GM18520 (cell line): ENCODE results near the gene ZC3H18.
"Not testable (repeated sequence)": the region's sequence is repeated elsewhere in the genome, so short reads cannot be mapped to it uniquely, and the experiment has no call there.

Experiments
- ATAC-seq: cut with Tn5 transposase; IDR thresholded peaks from one replicate; pipeline ENCODE4 v1.9.1; 2021; ENCODE audit not compliant: unreplicated experiment

ZC3H18 gene

GRCh38 chr16:88601313-88602036 lies 31.3 kb downstream of the ZC3H18 start:
- no peak for ATAC-seq

GRCh38 chr16:88602091-88602490 lies 31.9 kb downstream of the ZC3H18 start:
- no peak for ATAC-seq

- no peak for ATAC-seq
These were observed 35.3 kb downstream of the ZC3H18 start for GRCh38 chr16:88605186-88606147.

DNA sequence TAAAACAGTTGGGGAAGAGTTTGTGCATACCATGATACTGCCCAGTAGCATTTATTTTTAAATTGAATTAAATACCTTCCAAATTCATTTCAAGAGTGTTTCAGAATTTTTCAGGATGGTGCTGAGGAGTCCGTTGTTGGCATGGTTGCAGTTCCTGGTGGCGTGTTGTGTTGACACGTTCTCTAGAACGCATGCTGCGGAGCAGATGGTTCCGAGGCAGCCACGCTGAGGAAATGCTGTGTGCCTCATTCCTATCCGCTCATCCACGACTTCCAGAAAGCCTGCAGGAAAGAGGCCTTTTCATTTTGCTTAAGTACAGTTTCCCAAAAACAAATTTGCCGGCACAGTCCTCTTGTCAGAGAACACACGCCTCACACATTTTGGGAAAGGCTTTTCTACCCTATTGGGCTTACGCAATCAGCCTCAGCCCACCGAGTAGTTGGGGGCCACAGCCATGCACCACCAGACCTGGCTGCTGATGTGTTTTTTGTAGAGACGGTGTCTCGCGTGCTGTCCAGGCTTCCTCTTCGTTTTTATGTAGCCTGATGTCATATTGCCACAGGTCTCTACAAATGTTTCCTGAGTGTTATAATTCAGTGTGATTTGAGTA lies 36.0 kb downstream of the ZC3H18 start:
- ATAC-seq = no peak

DNA sequence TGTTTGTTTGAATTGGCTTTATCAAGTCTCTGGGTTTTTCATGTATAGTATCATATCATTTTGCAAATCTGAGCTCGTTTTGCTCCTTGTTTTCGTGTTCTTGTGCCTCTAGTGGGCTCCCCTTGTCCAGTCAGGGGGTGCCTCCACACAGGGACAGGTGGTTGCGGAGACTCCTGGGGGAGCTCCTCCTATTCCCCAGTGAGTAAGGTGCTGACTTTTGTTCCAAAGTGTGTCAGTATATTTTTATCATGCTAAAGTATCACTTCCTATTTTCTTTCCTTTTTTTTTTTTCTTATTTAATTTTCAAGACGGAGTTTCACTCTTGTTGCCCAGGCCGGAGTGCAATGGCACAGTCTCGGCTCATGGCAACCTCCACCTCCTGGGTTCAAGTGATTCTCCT lies 37.9 kb downstream of the ZC3H18 start:
- no peak for ATAC-seq

DNA sequence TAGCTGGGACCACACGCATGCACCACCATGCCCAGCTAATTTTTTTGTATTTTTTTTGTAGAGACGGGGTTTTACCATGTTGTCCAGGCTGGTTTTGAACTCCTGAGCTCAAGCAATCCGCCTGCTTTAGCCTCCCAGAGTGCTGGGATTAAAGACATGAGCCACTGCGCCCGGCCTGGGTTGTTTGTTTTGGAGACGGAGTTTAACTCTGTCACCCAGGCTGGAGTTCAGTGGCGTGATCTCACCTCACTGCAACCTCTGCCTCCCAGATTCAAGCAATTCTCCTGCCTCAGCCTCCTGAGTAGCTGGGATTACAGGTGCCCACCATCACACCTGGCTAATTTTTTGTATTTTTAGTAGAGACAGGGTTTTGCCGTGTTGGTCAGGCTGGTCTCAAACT lies 39.2 kb downstream of the ZC3H18 start:
- ATAC-seq = not testable (repeated sequence)

DNA sequence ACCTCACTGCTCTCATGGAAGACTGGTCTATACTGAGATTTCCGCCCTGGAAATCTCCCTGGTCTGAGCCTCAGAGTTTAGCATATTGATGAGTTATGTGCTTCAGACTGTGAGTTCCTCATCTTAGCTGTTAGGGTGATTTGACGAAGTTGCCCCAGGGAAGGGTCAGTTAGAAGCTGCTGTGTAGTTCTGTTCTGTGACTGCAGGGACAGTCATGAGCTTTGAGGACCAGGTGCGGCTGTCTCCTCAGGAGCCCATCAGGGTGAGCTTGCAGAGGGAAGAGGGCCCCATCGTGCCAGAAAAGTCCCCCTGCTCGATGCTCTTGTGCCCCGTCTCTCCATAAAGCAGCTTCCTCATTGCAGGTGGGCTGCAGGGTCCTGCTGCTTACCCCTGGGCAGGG lies 39.9 kb downstream of the ZC3H18 start:
- ATAC-seq = no peak

- no peak for ATAC-seq
These were observed 41.0 kb downstream of the ZC3H18 start for GRCh38 chr16:88610909-88611812.

GRCh38 chr16:88613293-88613692 lies 43.1 kb downstream of the ZC3H18 start:
- ATAC-seq = no peak

DNA sequence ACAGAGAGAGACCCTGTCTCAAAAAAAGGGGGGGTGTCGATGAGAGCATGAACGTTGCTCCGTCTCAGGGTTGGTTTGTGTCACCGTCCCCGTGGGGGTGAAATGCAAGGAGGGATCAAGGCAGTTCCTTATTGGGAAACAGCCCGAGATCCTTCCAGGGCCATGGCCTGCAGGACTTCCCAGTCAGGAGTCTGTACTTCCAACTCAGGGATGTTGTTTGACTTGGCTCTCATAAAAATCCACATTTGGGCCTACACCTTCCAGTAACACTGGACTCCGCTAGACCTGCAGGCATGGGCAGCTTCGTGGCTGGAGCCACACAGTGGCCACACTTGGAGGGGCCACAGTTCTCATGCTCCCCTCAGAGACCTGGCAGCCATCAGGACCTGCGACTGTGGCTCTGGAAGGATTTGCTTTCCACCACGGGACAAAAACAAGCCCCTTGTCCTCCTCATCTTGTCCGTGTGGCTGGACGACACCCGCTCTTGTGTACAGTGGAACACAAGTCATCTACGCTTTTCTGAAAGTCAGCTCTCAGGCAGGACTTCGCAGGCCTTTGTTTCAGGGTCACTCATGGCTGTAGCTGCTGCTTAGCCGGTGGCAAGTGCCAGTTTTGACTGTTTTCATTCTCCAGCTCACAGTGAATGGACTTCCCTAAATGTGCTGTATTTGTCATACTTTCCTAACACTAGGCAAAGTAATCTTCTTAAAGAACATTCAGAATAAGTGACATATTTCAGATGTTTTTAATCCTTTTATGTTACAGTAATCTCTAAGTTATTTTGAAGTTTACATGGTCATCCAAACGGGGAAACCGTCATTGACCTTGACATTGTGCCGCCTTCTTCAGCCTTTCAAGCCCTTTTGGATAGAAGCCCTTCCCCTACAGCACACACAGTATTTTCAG lies 44.0 kb downstream of the ZC3H18 start:
- ATAC-seq = no peak

- no peak for ATAC-seq
These were observed 44.8 kb downstream of the ZC3H18 start for GRCh38 chr16:88614818-88615580.

DNA sequence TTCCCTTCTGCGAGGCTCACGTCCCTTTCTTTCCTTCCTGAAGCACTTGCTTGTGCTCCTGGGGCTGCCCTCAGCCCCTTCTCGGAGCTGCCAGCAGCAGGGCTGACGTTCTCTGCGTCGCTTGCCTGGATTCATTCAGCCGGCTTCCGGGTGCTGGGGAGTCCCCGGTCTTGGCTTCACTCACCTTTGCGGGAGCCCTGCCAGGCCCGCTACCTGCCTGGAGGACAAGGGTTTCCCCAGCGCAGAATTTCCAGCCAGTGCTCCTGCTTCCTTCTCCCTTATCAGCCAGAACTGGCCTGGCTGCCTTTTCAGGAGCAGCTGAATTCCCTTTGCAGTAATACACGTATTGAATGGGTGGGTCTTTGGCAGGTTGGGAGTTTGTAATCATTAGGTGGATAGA lies 46.1 kb downstream of the ZC3H18 start:
- ATAC-seq = no peak

DNA sequence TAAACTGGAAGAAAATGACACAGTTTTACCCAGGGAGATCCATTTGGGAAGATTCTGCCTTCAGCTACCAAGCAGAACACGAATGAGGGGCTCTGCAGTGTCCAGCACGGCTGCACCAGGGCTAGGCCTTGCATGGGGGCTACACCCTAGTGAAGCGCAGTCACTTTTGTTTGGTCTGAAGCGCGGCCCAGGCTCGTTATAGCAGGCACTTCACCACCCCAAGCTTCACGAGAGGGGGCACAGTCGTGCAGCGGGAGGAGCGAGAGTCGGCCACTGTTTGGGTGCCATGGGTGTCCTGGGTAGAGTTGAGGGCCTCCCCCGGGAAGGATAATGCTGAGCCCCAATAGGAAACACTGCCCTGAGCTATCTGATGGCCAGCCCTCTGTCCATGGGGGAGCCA lies 46.5 kb downstream of the ZC3H18 start:
- no peak for ATAC-seq

GRCh38 chr16:88617268-88618031 lies 47.2 kb downstream of the ZC3H18 start:
- no peak for ATAC-seq

- no peak for ATAC-seq
These were observed 48.2 kb downstream of the ZC3H18 start for GRCh38 chr16:88618182-88618955.

DNA sequence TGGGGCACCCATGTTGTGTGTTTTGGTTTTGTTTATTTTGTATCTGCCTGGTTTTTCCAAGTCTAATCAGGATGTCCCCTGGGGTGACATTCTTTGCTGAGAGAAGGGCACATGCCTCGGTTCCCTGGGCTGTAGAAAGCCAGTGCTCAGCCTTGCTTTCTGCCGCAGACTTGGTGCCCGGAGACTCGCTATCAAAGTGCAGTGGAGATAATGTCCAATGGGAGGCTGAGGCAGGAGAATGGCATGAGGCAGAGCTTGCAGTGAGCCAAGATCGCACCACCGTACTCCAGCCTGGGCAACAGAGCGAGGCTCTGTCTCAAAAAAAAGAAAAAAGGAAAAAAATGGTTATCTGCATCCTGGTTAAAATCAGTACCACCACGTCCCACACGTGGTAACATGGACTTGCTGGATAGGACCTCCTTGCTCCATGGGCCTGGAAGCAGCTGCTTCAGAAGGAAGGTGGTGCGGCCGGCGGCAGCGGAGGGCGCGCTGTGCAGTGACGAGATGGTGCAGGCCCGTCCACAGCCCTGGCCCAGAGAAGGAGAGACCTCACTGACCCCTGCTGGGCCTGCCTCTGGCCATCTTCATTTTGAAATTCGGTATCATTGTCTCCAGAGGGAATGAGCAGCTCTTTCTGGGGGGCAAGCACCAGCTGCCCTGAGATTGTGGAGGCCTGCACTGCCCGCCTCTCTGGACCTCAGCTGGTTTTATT lies 48.9 kb downstream of the ZC3H18 start:
- no peak for ATAC-seq
